Placental pericyte (primary cell): Measurements from ENCODE around the gene SAMM50. TPM values are rescaled to one million over a fixed set of nuclear protein-coding genes. Genes with fewer than 3 reads are reported as not detected.

Experiments
- total RNA-seq: library from RNA; depleted of rRNA; stranded (reverse); fragments of >200 nt; gene quantifications from 2 replicates; pipeline ENCODE4 v1.2.3, GENCODE V29; 2012

Gene SAMM50
- 37.9 and 51.1 TPM in 2 replicates for total RNA-seq

GRCh38 chr22:43955040-43955882 lies at the start of gene SAMM50:
Gene SAMM50 (plus strand): TSS chr22:43955442. CDS start chr22:43955578, 136 bp downstream.

GRCh38 chr22:43923631-43924464 lies 31.4 kb upstream of the SAMM50 start, which contains the start of gene PNPLA3:
Gene PNPLA3 (plus strand): TSS chr22:43923805. CDS start chr22:43923912, 107 bp downstream.

GRCh38 chr22:44024288-44024921 lies 69.2 kb downstream of the SAMM50 start, which contains the start of gene PARVB:
Gene PARVB (plus strand): TSS chr22:44024302. CDS start chr22:44024340, 38 bp downstream.

Other genes starting within 250 kb of the SAMM50 start
- gene EFCAB6, start 143.1 kb upstream of the SAMM50 start, total RNA-seq = 1.1 and 1.8 TPM in 2 replicates
- not detected in 2 replicates for gene SULT4A1, start 92.9 kb upstream of the SAMM50 start, total RNA-seq
- gene PNPLA5, start 63.4 kb upstream of the SAMM50 start, total RNA-seq = not detected in 2 replicates
- gene PNPLA3, start 31.6 kb upstream of the SAMM50 start, total RNA-seq = 5.9 and 12.0 TPM in 2 replicates
- 54.9 and 67.6 TPM in 2 replicates for gene PARVB, start 68.9 kb downstream of the SAMM50 start, total RNA-seq
- gene PARVG, start 225.5 kb downstream of the SAMM50 start, total RNA-seq = not detected in 2 replicates